GM12874 (cell line): ENCODE results near the gene FHL1.

Source experiments
- CTCF ChIP-seq: IDR thresholded peaks from 2 replicates; pipeline ENCODE4 v1.5.1; 2011; ENCODE audit warnings: low read depth, mild to moderate bottlenecking, control low read depth, low read length, moderate library complexity; ENCODE audit not compliant: insufficient read depth

The FHL1 gene

GRCh38 chrX:136203951-136204350 lies 56.6 kb downstream of the FHL1 start:
- TF ChIP-seq CTCF, result no peak

GRCh38 chrX:136204571-136204970 lies 57.2 kb downstream of the FHL1 start:
- TF ChIP-seq CTCF, result no peak

- no peak for TF ChIP-seq CTCF
Measured at GRCh38 chrX:136205882-136206380, 58.6 kb downstream of the FHL1 start.

GRCh38 chrX:136206916-136207315 lies 59.6 kb downstream of the FHL1 start:
- no peak for TF ChIP-seq CTCF

- no peak for TF ChIP-seq CTCF
Measured at GRCh38 chrX:136207546-136207945, 60.2 kb downstream of the FHL1 start.

- TF ChIP-seq CTCF, result 0 out of 2 replicates have a peak, but pooled peaks have one; percentile 20
Measured at GRCh38 chrX:136209016-136209738, 61.8 kb downstream of the FHL1 start.

- TF ChIP-seq CTCF, result no peak
Measured at GRCh38 chrX:136209751-136210150, 62.4 kb downstream of the FHL1 start.
